Upper lobe of left lung (tissue), 6 donors: ENCODE data around the gene EXOC3L4. TPM values are rescaled to one million over a fixed set of nuclear protein-coding genes. Genes with fewer than 3 reads are reported as not detected.
"Not testable (repeated sequence)": the region's sequence is repeated elsewhere in the genome, so short reads cannot be mapped to it uniquely, and the experiment has no call there.

Experiments
- ATAC-seq, 2 donors: fragments of 200-7000 bp; cut with Tn5 transposase; one replicate each; pipeline ENCODE4 v1.9.1; 2022; ENCODE audit warnings: mild to moderate bottlenecking in 2 of 2, moderate library complexity in 2 of 2; ENCODE audit not compliant: low FRiP score in 2 of 2
- DNase-seq, 2 donors: peaks; one replicate each; pipeline ENCODE4 v3.0.0-alpha.2; 2019 to 2020
- H3K27ac ChIP-seq, 4 donors: fragments of 200-600 bp; sonication (generic); one replicate each; pipeline ENCODE4 v1.5.1; 2016 to 2019
- H3K27me3 ChIP-seq, 4 donors: fragments of 200-600 bp; sonication (generic); one replicate each; pipeline ENCODE4 v1.5.1; 2017 to 2019
- H3K36me3 ChIP-seq, 4 donors: fragments of 200-600 bp; sonication (generic); one replicate each; pipeline ENCODE4 v1.5.1; 2016 to 2019
- H3K4me1 ChIP-seq, 4 donors: fragments of 200-600 bp; sonication (generic); one replicate each; pipeline ENCODE4 v1.5.1; 2018 to 2019
- H3K4me3 ChIP-seq, 4 donors: fragments of 200-600 bp; sonication (generic); one replicate each; pipeline ENCODE4 v1.5.1; 2017 to 2019; ENCODE audit warnings: mild to moderate bottlenecking in 2 of 4, moderate library complexity in 1 of 4
- H3K9me3 ChIP-seq, 4 donors: fragments of 200-600 bp; sonication (generic); one replicate each; pipeline ENCODE4 v1.5.1; 2018 to 2019
- EP300 ChIP-seq, 4 donors: sonication (generic); formaldehyde crosslinking; IDR thresholded peaks; one replicate each; pipeline ENCODE4 v1.5.1; 2017; ENCODE audit warnings: antibody characterized with exemption in 4 of 4, control low read depth in 2 of 4
- POLR2A ChIP-seq, 4 donors: fragments of 450-650 bp; IDR thresholded peaks; one replicate each; pipeline ENCODE4 v1.5.1; 2016 to 2017; ENCODE audit warnings: antibody characterized with exemption in 4 of 4, mild to moderate bottlenecking in 2 of 4
- POLR2AphosphoS5 ChIP-seq, 2 donors: sonication (generic); formaldehyde crosslinking; IDR thresholded peaks; one replicate each; pipeline ENCODE4 v1.5.1; 2017; ENCODE audit warnings: antibody characterized with exemption in 2 of 2
- WGBS, 2 donors: methylation state at CpG; one replicate each; pipeline ENCODE4 v1.1.5; 2017 to 2018; 5-methylcytosine and 5-hydroxymethylcytosine counted together
- total RNA-seq, 6 donors: library from RNA; depleted of rRNA in 4 of 6; stranded (reverse); fragments of >200 nt in 4 of 6; gene quantifications; one replicate each; pipeline versions ENCODE4 v1.1.0 to v1.2.1, GENCODE V29; 2016 to 2021
- TF ChIP-seq, protein P1 (sequence below), 6 experiments: fragments of 450-650 bp in 4 of 6; fragments of 200-600 bp in 2 of 6; sonication (generic) in 2 of 6; IDR thresholded peaks; one replicate each; pipeline ENCODE4 v1.5.1; 2016 to 2019; ENCODE audit warnings: antibody characterized with exemption in 6 of 6
- donor health status: DM: no; HTN: no; CAD: no; lungs with moderate emphysema.
- donor health status: DM: no; HTN: yes; CAD: no; lungs with severe emphysema.

Gene EXOC3L4
- total RNA-seq, result 1 to 10 TPM in 5 of 6 donors, under 1 TPM in 1; 0.30 to 7.6 (median 2.9) TPM

DNA sequence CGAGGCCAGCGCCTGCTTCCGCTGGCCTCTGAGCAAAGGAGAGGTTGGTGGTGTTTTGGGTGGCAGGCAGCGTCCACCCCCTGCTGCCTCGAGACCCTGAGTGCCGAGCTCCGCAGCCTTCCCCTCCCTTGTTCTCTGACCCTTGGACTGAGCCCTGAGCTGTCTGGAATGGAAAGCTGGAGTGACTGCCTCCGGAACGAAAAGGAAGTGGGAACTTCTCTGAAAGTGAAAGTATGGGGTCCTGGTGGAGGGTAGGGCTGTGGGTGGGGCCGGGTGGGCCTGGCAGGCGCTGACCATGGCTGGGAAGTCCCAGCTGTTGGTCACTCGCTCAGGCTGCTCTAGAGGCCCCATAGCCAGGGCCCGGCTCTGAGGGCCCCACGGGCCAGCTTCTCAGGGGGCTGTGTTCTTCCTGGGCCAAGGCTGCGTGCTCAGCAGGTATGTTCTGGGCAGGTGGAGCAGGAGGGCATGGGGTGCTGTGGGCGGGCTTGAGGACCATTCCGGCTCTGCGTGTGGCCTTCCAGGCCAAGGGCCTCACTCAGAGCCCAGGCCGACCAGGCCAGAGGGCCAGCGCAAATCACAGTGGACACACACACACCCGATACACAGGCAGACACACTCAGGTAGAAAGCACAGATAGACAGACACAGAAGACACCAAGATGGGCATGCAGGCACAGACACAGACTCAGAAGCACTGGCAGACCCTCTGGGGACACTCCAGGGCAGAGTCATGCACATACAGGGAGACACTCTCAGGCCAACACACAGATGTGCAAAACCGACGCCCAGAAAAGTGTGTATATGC, at the start of gene EXOC3L4:
Gene EXOC3L4, plus strand, starts transcription at position 320 of the 804 bp plus-strand sequence. CDS start 5,495 bp downstream, outside the sequence.
- 44 to 78% methylated on average over 10 to 22 of the region's 23 CpGs for WGBS, 2 donors

DNA sequence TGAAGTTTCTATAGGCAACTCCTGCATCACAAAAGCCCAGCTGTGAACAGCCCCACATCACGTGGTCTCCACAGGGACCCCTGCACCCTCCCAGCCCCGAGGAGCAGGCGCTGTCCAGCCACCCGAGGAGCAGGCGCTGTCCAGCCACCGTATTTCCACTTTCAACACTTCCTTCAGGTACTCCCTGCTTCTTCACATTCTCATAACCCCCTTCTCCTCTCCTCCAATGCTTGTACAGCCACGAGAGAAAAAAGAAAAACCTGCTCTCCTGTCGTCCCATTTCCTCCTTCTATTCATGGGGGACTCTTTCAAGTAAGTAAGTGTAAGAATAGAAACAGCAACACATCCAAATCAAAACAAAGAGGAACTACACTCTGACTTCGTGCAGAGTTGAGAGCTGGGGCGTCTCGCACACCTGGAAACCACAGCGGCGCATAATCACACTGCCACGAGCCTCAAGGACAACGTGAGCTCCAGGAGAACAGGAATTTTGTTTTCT, 49.1 kb upstream of the EXOC3L4 start:
- 24 to 27% methylated on average over 15 of the region's 15 CpGs for WGBS, 2 donors
- no peak overlapping the region for H3K4me3 ChIP-seq
- DNase-seq (no peak), ATAC-seq (peak in 1 of 2 donors; percentile 52)
- no peaks in the 10 kb centered on the region for H3K9me3 ChIP-seq
- TF ChIP-seq EP300 (IDR thresholded peaks at IDR 0.05) (no peak), POLR2A (IDR thresholded peaks at IDR 0.05) (no peak), POLR2AphosphoS5 (IDR thresholded peaks at IDR 0.05) (no peak)
- TF ChIP-seq, protein P1, sequence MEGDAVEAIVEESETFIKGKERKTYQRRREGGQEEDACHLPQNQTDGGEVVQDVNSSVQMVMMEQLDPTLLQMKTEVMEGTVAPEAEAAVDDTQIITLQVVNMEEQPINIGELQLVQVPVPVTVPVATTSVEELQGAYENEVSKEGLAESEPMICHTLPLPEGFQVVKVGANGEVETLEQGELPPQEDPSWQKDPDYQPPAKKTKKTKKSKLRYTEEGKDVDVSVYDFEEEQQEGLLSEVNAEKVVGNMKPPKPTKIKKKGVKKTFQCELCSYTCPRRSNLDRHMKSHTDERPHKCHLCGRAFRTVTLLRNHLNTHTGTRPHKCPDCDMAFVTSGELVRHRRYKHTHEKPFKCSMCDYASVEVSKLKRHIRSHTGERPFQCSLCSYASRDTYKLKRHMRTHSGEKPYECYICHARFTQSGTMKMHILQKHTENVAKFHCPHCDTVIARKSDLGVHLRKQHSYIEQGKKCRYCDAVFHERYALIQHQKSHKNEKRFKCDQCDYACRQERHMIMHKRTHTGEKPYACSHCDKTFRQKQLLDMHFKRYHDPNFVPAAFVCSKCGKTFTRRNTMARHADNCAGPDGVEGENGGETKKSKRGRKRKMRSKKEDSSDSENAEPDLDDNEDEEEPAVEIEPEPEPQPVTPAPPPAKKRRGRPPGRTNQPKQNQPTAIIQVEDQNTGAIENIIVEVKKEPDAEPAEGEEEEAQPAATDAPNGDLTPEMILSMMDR (IDR thresholded peaks at IDR 0.05), result no peak
- H3K27ac ChIP-seq, result peak overlapping the region in 1 of 4 donors; percentile 34
- no peaks in the 10 kb centered on the region for H3K27me3 ChIP-seq
- H3K4me1 ChIP-seq, result peaks cover 21 to 45% (median 21%) of the 10 kb centered on the region in 4 donors
- H3K36me3 ChIP-seq, result peaks cover 0 to 15% (median 2%) of the 10 kb centered on the region in 4 donors

More for the DNA sequence above, at the start of gene EXOC3L4:
- Histone ChIP-seq H3K4me3 (peak within 1 kb of the TSS in 2 of 4 donors; percentile 13 to 33), H3K36me3 (no peaks in the 10 kb centered on the region), H3K4me1 (peaks cover 11 to 29% (median 19%) of the 10 kb centered on the region in 4 donors), H3K9me3 (no peaks in the 10 kb centered on the region), H3K27me3 (no peaks in the 10 kb centered on the region), H3K27ac (peak within 1 kb of the TSS; percentile 47 to 70 (median 66))
- ATAC-seq (peak in 1 of 2 donors; percentile 11), DNase-seq (peak in 1 of 2 donors; percentile 76)
- TF ChIP-seq POLR2A (IDR thresholded peaks at IDR 0.05) (no peak), EP300 (IDR thresholded peaks at IDR 0.05) (no peak), POLR2AphosphoS5 (IDR thresholded peaks at IDR 0.05) (no peak)
- TF ChIP-seq, protein P1 (IDR thresholded peaks at IDR 0.05), result no peak

DNA sequence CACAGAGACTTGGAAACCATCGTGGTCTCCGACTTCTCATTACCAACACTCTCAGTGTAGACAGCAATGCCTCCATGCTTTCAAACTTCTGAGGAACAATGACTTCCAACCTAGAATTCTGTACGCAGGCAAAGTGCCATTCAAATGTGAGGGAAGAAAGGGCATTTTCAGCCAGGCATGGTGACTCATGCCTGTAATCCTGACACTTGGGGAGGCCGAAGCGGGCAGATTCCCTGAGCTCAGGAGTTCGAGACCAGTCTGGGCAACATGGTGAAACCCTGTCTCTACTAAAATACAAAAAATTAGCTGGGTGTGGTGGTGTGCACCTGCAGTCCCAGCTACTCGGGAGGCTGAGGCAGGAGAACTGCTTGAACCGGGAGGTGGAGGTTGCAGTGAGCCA, 47.1 kb upstream of the EXOC3L4 start:
- not testable (repeated sequence) for DNase-seq, H3K27ac ChIP-seq, ATAC-seq, H3K36me3 ChIP-seq, H3K27me3 ChIP-seq, H3K9me3 ChIP-seq, H3K4me3 ChIP-seq
- WGBS, 2 donors, result 91 to 93% methylated on average over 8 of the region's 8 CpGs
- peaks cover 21 to 56% (median 21%) of the 10 kb centered on the region in 4 donors for H3K4me1 ChIP-seq

DNA sequence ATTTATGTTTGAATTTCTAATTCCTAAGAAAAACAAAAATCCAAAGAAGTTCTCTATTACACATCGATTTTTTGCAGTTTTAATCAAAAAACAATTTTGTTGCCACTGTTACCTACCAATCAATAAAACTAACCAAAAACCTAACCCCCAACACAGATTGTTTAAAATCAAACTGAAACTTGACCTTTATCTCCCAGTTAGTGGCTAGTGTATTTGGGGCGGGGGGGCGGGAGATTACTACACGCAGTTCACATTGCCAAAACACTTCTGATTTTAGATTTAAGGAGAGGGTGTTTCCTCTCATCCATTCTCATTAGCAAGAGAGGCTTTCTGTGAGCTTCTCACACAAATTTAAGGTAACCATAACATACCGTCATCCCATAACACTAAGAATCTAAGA, 43.6 kb upstream of the EXOC3L4 start:
- H3K36me3 ChIP-seq, result no peaks in the 10 kb centered on the region
- H3K27me3 ChIP-seq, result no peaks in the 10 kb centered on the region
- DNase-seq (no peak), ATAC-seq (no peak)
- H3K9me3 ChIP-seq, result no peaks in the 10 kb centered on the region
- WGBS, 2 donors, result 76 to 81% methylated on average over 5 of the region's 5 CpGs
- TF ChIP-seq EP300 (IDR thresholded peaks at IDR 0.05) (no peak), POLR2AphosphoS5 (IDR thresholded peaks at IDR 0.05) (no peak), POLR2A (IDR thresholded peaks at IDR 0.05) (no peak)
- TF ChIP-seq, protein P1 (IDR thresholded peaks at IDR 0.05), result no peak
- no peak overlapping the region for H3K4me3 ChIP-seq
- H3K4me1 ChIP-seq, result peaks cover 21 to 59% (median 24%) of the 10 kb centered on the region in 4 donors
- H3K27ac ChIP-seq, result no peak overlapping the region

DNA sequence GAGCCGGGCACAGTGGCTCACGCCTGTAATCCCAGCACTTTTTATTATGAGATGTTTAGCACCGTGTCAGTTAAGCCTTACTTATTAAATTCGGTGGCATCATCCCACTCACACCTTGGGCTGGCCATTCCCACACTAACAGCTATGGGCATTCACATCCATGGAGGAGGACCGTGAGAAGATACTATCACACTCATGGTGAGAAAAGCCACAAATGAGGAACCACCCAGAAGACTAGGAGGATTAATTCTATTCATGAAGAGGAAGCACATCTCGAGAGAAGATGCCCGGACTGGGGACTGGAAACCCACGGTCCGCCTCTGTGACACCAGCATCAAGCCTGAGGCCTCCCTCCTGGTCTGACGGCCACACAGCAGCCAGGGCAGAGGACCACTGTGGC, 42.1 kb upstream of the EXOC3L4 start:
- Histone ChIP-seq H3K4me1 (peaks cover 11 to 54% (median 16%) of the 10 kb centered on the region in 4 donors), H3K4me3 (no peak overlapping the region), H3K27me3 (peaks cover 0 to 7% (median 0%) of the 10 kb centered on the region in 4 donors), H3K27ac (no peak overlapping the region), H3K36me3 (no peaks in the 10 kb centered on the region), H3K9me3 (no peaks in the 10 kb centered on the region)
- DNase-seq (no peak), ATAC-seq (no peak)
- TF ChIP-seq EP300 (IDR thresholded peaks at IDR 0.05), result no peak
- no peak for TF ChIP-seq POLR2AphosphoS5 (IDR thresholded peaks at IDR 0.05)
- TF ChIP-seq, protein P1 (IDR thresholded peaks at IDR 0.05), result no peak
- no peak for TF ChIP-seq POLR2A (IDR thresholded peaks at IDR 0.05)
- WGBS, 2 donors, result 71 to 75% methylated on average over 10 of the region's 10 CpGs
